SW480 (cell line): ENCODE measurements around the gene UIMC1.
A peak's percentile ranks its signal among the peaks of the same experiment; 100 is the strongest.
"Not testable (repeated sequence)": the region's sequence is repeated elsewhere in the genome, so short reads cannot be mapped to it uniquely, and the experiment has no call there.

Experiments
- DNase-seq: peaks from one replicate; pipeline ENCODE4 v3.0.0-alpha.2; 2016; ENCODE audit warnings: low spot score

UIMC1 gene

DNA sequence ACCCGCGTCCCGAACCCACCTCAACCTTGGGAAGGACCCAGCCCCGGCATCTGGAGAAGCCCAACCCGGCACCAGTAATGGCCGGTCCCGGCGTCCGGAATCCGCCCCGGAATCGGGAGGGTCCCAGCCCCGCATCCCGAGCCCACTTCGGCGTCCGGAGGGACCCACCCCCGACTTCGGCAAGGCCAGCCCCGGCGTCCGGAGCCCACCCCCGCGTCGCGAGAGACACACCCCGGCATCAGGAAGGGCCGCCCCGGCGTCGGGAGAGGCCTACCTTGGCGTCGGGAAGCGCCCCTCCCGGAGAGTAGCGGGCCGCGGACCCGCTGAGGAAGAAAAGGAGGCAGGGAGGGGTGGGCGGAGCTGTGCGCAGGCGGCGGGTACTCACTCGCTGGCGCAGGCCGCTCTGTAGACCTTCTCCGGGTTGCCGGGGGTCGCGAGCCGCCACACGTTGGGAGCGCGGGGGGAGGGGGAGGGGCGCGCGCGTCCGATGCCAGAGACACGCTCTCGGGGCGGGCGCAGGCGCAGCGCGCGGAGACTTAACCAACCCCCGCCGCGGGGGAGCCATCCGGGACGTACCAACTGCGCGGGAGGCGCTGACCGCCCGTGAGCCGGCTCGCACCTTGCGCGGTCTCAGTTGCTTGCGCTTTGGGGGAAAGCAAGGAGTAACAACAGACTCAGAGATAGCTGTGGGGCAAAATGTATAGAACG lies at the start of gene UIMC1:
Gene UIMC1, minus strand, starts transcription at position 515 of the 708 bp plus-strand sequence. CDS start 24,164 bp downstream, outside the sequence.
- peak; percentile 93 for DNase-seq

- no peak for DNase-seq
Observed at GRCh38 chr5:177049285-177049684, 42.7 kb upstream of the UIMC1 start.

DNA sequence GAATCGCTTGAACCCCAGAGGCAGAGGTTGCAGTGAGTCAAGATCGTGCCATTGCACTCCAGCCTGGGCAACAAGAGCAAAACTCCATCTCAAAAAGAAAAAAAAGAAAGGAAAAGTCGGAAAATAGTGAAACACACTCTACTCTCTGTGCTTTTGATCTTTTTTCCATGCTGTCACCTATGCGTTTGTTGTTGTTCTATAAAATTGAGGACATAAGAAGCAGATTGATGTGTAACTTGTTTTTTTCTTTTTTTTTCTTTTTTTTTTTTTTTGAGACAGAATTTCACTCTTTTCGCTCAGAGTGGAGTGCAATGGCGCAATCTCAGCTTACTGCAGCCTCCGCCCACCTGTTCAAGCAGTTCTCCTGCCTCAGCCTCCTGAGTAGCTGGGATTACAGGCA lies 42.0 kb upstream of the UIMC1 start:
- not testable (repeated sequence) for DNase-seq

DNA sequence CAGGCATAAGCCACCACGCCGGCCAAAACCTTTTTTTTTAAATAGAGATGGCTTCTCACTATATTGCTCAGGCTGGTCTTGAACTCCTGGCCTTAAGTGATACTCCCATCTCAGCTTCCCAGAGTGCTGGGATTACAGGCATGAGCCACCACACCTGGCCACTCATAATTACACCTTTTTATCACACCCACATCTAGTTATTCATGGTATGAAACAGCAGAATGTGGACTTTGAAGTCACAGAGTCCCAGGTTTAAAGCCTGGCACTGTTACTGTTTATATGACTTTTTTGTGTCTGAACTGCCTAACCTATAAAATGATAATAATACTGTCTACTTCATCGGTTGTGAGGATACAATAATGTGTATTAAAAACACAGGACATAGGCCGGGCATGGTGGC lies 39.1 kb upstream of the UIMC1 start:
- DNase-seq, result no peak

GRCh38 chr5:177044641-177045040 lies 38.1 kb upstream of the UIMC1 start:
- no peak for DNase-seq

- DNase-seq, result no peak
Observed at GRCh38 chr5:177043958-177044357, 37.4 kb upstream of the UIMC1 start.

DNA sequence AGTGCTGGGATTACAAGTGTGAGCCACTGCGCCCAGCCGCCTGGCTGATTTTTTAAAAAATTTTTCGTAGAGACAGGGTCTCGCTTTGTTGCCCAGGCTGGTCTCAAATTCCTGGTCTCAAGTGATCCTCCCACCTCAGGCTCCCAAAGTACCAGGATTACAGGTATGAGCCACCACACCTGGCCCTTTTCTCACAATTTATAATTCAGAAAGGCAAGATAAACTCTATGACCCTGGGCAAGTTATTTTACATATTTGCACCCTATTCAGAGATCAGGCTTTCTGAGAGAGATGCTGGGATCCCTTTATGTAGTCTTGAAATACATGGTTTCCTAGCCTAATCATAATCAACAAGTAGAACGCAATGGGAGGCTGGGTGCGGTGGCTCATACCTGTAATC lies 36.5 kb upstream of the UIMC1 start:
- DNase-seq, result no peak

GRCh38 chr5:177041936-177042335 lies 35.4 kb upstream of the UIMC1 start:
- no peak for DNase-seq

DNA sequence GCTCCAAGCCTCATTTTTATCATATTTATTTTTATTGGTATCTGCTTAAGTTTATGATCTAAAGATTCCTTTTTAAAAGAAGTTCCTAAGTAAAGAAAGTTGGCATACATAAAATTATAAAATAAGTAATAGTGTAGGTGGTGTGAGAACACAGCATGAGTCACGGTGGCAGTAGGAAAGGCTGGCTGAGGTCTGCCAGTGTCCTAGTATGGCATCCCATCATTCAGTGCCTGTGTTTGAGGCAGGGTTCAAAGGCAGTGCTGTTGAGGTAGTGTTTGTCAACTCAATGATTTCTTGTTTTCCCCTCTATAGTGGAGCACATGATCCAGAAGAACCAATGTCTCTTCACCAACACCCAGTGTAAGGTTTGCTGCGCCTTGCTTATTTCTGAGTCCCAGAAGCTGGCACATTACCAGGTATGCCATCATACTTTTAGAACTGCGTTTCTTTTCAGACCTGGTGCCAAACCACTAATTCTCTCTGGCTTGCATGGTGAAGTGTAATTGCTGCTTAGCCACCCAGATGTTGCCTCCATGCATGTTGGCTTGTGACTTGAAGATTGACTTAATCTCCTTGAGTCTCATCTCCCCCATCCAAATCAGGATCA lies 34.3 kb upstream of the UIMC1 start:
- no peak for DNase-seq

GRCh38 chr5:177036921-177037320 lies 30.3 kb upstream of the UIMC1 start:
- no peak for DNase-seq

- no peak for DNase-seq
Observed at GRCh38 chr5:177036443-177036842, 29.9 kb upstream of the UIMC1 start.

DNA sequence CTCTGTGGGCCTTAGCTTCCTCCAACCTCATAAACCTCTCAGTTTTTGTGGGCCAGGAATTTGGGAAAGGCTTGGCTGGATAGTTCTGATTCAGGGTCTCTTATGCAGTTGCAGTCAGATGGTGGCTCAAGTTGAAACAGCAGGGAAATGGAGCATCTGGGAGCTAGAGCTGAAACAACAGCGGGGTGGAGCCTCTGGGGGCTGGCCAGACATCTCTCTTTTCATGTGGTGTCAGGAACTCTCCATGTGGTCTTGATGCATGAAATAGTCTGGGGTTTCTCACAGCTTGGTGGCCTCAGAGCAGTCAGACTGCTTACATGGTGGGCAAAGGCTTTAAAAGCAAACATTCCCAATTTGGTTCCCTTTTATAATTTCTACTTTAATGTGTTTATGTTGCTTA lies 29.4 kb upstream of the UIMC1 start:
- DNase-seq, result peak; percentile 72

- no peak for DNase-seq
Observed at GRCh38 chr5:177029498-177029897, 22.9 kb upstream of the UIMC1 start.

DNA sequence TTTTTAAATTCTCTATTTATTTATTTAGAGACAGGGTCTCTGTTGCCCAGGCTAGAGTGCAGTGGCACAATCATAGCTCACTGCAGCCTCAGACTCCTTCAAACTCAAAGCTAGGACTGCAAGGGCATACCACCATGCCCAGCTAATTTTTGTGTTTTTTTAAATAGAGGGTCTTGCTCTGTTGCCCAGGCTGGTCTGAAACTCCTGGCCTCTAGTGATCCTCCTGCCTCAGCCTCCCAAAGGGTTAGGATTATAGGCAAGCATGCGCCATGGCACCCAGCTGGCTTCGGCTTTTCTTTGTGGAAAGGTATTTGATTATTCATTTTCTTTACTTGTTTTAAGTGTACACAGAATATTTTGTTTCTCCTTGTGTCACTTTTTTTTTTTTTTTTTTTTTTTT lies 21.1 kb upstream of the UIMC1 start:
- DNase-seq, result no peak

- no peak for DNase-seq
Observed at GRCh38 chr5:177025101-177025601, 18.6 kb upstream of the UIMC1 start.

GRCh38 chr5:177024559-177024958 lies 18.0 kb upstream of the UIMC1 start:
- DNase-seq, result no peak

- DNase-seq, result no peak
Observed at GRCh38 chr5:177023303-177023664, 16.7 kb upstream of the UIMC1 start.

- DNase-seq, result peak; percentile 95
Observed at GRCh38 chr5:177022386-177023302, 16.1 kb upstream of the UIMC1 start, which contains the start of gene ZNF346. TSS of gene ZNF346 (plus strand) at chr5:177022696. CDS start at chr5:177022739, 43 bp downstream.

DNA sequence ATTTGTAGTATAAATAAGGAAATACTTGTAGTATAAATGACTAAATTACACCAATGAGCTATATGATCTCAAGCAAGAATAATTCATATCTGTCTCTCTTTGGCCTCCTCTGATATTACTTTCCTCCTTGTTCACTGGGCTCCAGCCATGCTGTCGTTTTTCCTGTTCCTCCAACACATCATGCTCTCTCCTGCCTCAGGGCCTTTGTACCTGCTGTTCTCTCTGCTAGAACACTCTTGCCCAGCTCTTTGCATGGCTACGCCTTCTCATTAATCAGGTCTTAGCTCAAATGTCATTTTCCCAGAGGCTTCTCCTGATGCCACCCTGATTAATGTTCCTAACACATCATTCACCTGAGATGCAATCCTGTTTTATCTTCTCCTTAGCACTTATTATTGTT lies 13.5 kb upstream of the UIMC1 start:
- DNase-seq, result no peak

DNA sequence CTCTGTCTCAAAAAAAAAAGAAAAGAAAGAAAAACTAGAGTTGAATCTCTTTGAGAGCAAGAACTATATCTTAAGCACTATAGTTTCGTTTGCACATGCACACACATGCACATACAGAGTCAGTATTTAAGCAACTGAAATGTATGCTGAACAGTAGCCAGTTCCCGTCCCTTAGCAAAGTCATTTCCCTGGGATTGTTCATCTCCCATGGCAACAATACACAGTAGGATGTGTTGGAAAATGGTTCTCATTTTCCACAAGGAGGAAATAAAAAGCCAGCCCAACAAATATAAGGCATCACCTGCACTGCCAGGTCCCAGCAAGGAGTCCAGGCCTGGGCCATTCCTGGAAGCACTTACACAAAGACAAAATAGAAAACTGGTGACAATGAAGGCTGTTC lies 11.8 kb upstream of the UIMC1 start:
- no peak for DNase-seq

DNA sequence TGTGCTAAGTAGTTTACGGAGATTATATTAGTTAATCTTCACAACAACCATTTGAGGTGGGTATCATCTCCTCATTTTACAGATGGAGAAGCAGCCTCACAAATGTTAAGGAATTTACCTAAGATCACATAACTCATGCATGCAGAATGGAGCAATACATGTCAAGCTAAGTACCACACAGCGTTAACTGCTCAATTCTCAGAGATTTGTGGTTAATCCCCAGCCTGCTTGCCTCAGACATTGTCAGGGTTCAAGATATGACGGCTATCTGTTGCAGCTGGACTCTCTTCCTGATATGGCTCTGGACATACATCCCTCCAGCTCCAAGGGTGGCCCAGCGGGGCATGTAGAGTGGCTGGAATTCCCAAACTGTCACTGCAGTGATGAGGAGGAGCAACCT lies 8.6 kb upstream of the UIMC1 start:
- no peak for DNase-seq

- DNase-seq, result no peak
Observed at GRCh38 chr5:177010153-177010552, 3.6 kb upstream of the UIMC1 start.

GRCh38 chr5:177008716-177009115 lies 2.1 kb upstream of the UIMC1 start:
- no peak for DNase-seq
